Measurements from ENCODE around the gene NCS1. TPM values are rescaled to one million over a fixed set of nuclear protein-coding genes. Genes with fewer than 3 reads are reported as not detected.

The NCS1 gene
- total RNA-seq, 2 donors from 2014 or later = 3.8 to 21.3 TPM

DNA sequence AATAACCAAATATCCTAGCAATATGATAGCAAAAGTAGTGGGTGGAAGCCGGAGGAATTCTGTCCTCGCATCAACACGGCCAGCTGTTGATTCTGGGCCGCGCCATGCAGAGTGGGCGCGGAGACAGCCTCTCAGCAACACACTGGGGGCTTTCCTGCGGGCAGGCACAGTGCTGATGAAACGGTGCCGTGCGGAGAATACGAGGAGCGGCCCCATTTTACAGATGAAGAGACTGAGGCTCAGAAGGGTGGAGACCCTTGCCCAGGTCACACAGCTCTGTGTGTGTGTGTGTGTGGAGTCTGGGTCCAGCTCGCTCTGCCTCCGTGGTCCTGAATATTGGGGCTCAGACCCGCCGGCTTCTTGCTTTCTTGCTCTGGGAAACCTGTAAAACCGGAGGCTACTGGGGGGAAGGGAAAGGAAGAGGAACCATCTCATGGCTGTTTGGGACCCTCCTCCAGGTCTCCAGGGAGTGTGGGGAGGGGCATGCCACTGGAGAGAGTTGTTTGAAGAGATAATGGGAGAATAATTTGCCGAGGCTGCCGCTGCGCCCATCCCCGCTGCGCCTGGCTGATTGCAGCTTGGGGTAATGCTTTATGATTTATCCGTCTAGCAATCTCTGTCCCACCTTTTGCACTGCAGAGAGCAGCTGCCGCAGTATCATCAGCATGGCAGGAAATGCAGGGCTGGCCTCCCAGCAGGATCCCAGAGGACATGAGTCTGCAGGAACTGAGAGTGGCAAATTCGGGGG lies 36.6 kb downstream of the NCS1 start:
- TF ChIP-seq, protein P1, sequence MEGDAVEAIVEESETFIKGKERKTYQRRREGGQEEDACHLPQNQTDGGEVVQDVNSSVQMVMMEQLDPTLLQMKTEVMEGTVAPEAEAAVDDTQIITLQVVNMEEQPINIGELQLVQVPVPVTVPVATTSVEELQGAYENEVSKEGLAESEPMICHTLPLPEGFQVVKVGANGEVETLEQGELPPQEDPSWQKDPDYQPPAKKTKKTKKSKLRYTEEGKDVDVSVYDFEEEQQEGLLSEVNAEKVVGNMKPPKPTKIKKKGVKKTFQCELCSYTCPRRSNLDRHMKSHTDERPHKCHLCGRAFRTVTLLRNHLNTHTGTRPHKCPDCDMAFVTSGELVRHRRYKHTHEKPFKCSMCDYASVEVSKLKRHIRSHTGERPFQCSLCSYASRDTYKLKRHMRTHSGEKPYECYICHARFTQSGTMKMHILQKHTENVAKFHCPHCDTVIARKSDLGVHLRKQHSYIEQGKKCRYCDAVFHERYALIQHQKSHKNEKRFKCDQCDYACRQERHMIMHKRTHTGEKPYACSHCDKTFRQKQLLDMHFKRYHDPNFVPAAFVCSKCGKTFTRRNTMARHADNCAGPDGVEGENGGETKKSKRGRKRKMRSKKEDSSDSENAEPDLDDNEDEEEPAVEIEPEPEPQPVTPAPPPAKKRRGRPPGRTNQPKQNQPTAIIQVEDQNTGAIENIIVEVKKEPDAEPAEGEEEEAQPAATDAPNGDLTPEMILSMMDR (IDR thresholded peaks at IDR 0.05) = no peak
- Histone ChIP-seq H3K9ac (ENCODE audit: low read depth in 2 of 2, low read length in 2 of 2) (no peak overlapping the region), H3K4me3 (no peak overlapping the region), H3K36me3 (no peaks in the 10 kb centered on the region), H3K27ac (no peak overlapping the region), H3K9me3 (no peaks in the 10 kb centered on the region), H3K4me1 (no peaks in the 10 kb centered on the region), H3K27me3 (no peaks in the 10 kb centered on the region)
- intact Hi-C loops (cut with DNase I) = no loop called here
- DNase-seq = no peak

DNA sequence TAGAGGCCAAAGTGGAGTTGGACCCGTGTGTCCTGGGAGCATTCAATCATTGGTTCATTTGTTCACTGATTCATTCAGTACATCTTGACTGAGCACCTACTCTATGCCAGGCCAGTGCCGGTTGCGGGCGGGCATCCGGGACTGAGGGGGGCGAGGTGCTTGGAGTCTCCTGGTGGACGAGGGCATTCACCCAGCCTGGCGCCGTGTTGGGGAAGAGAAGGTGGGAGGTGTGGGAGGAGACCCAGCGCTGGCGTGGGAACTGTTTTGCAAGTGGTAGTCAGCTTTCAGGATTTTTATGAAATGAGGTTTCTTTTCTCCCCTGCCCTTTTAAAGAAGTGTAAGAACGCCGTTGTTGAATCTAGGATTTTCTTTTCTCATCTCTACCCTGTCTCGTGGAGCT lies 37.2 kb downstream of the NCS1 start:
- Histone ChIP-seq H3K4me1 (no peaks in the 10 kb centered on the region), H3K9ac (ENCODE audit: low read depth in 2 of 2, low read length in 2 of 2) (no peak overlapping the region), H3K36me3 (no peaks in the 10 kb centered on the region), H3K27ac (no peak overlapping the region), H3K4me3 (no peak overlapping the region), H3K27me3 (no peaks in the 10 kb centered on the region), H3K9me3 (no peaks in the 10 kb centered on the region)
- DNase-seq = no peak
- intact Hi-C loops (cut with DNase I) = no loop called here
- TF ChIP-seq, protein P1 (IDR thresholded peaks at IDR 0.05) = no peak

DNA sequence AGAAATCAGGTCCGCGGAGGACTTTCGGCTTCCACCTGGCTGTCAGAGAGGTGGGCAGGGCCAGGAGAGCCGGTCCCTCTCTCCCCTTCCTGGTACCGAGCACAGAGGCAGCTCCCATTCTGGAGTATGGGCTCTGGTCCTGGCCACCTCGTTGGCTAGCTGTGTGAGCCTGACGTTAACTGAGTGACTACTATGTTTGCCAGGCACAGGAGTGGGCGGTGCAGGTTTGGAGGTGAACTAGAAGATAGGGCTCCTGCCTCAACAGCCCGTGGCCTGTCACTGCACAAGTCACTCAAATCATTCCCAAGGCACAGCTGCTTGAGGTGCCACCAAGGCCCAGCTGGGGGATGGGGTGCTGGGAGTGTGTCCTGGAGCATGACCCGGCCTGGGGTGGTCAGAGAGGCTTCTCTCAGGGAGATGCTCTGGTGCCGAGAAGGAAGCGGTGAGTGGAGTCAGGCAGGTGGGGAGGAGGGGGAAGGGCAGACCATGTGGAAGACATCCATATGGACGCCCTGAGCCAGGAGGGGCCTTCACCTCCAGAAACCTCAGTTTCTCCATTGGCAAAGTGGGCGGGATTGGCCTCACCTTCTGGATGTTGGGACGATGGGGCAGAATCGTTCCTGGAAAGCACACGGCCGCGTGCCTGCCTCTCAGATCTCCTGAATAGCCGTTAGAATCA lies 39.5 kb downstream of the NCS1 start:
- Histone ChIP-seq H3K27ac (no peak overlapping the region), H3K4me1 (no peaks in the 10 kb centered on the region)
- intact Hi-C loops (cut with DNase I) = no loop called here

DNA sequence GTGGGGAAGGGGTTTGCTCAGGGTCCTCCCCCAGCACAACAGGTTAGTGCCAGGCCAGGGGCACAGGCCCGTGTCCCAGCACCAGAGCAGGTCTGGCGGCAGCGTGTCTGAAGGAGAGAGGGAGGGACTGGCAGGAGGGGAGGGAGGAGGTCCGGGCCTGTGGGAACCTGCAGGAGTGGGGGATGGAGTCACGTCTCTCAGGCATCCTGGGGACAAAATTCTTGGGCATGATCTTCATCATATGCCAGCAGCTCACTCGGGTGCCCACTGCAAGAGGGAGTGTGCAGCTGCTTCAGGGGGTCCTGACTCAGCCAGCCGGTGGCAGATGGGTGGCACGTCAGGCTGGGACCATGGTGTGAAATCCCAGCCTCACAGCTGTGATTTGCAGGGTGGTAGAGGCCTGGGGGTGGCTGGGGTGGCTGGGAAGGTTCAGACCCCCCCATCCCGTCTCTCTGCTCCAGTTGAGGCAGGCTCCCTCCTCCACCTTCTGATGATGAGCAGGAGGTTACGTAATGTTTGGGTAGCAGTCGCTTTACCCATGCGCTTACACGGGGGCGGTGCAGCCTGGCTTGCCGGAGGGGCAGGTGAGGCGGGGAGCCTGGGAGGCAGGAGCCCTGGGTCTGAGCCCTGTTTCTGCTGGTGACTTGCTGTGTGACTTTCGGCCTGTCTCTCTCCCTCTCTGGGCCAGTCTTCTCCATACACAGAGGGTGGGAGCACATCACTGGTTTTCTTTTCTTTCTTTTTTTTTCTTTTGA lies 40.5 kb downstream of the NCS1 start:
- Histone ChIP-seq H3K27me3 (no peaks in the 10 kb centered on the region), H3K9ac (ENCODE audit: low read depth in 2 of 2, low read length in 2 of 2) (no peak overlapping the region), H3K4me1 (no peaks in the 10 kb centered on the region), H3K9me3 (no peaks in the 10 kb centered on the region), H3K4me3 (no peak overlapping the region), H3K36me3 (no peaks in the 10 kb centered on the region), H3K27ac (no peak overlapping the region)
- TF ChIP-seq, protein P1 (IDR thresholded peaks at IDR 0.05) = no peak
- DNase-seq = no peak
- intact Hi-C loops (cut with DNase I) = no loop called here

More for the DNA sequence above, 39.5 kb downstream of the NCS1 start:
- Histone ChIP-seq H3K9ac (ENCODE audit: low read depth in 2 of 2, low read length in 2 of 2) (no peak overlapping the region), H3K9me3 (no peaks in the 10 kb centered on the region), H3K27me3 (no peaks in the 10 kb centered on the region), H3K36me3 (no peaks in the 10 kb centered on the region), H3K4me3 (no peak overlapping the region)
- no peak for DNase-seq
- TF ChIP-seq, protein P1 (IDR thresholded peaks at IDR 0.05) = no peak

DNA sequence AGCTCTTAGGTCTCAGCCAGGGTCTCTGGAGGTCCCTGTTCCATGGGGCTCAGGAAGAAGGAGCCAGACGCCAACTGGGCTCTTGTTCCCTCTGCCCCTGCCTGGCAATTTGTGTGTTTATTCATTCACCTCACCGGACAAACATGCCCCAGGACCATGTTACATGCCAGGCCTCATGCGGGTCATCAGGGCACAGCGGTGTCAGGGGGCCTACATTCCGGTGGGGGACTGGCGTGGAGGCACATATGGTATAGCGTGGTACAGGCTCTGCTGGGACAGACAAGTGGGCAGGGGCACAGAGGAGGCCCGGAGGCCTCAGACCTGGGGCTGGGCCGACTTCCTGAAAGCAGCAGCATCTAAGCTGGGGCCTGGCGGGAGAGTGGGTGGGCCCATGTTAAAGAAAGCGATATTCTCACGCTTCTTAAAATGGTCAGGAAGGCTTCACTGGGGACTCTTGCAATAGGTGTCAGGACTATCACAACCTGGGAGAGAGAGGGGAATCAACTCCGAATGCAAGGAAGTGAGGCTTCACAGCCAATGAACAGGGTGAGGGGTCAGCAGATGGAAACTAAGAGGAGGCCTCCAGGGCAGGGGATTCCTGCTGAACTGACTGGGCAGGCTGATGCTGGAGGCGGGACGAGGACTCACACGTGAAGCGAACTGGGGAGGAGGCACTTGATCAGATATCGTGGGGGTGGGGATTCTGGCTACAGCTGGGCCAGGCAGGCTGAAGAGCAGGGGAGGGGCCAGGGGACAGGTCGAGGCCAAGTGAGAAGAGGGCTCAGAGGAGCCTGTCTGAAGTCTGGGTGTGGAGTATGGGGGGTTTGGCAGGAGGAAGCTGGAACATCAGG lies 41.9 kb downstream of the NCS1 start:
- Histone ChIP-seq H3K4me1 (no peaks in the 10 kb centered on the region), H3K9me3 (no peaks in the 10 kb centered on the region), H3K36me3 (no peaks in the 10 kb centered on the region), H3K4me3 (no peak overlapping the region), H3K27ac (no peak overlapping the region), H3K9ac (ENCODE audit: low read depth in 2 of 2, low read length in 2 of 2) (no peak overlapping the region), H3K27me3 (no peaks in the 10 kb centered on the region)
- intact Hi-C loops (cut with DNase I) = no loop called here
- TF ChIP-seq, protein P1 (IDR thresholded peaks at IDR 0.05) = no peak
- DNase-seq = no peak

Data from colonic mucosa (tissue), 4 donors.